Measurements from ENCODE around the gene RAB3IL1. TPM values are rescaled to one million over a fixed set of nuclear protein-coding genes. Genes with fewer than 3 reads are reported as not detected.

RAB3IL1 gene
- total and polyA plus RNA-seq, 2 donors (not counting 1 experiment from before 2014, with no cell fraction given): 9.6 to 13.4 TPM

GRCh38 chr11:61864814-61865775 lies 52.3 kb downstream of the RAB3IL1 start:
- TF ChIP-seq EZH2 (IDR thresholded peaks at IDR 0.05; ENCODE audit: low read length, missing control alignments): no peak
- TF ChIP-seq CTCF (conservative IDR thresholded peaks at IDR 0.05 in 1 of 2, IDR thresholded peaks at IDR 0.05 in 1 of 2; ENCODE audit: low read depth in 1 of 2, low read length in 2 of 2): no peak
- Histone ChIP-seq H3K9me3 (ENCODE audit: control insufficient read depth, insufficient read depth, low read depth, low read length) (no peaks in the 10 kb centered on the region), H3K79me2 (ENCODE audit: control insufficient read depth, insufficient read depth, low read length) (no peaks in the 10 kb centered on the region), H2AFZ (ENCODE audit: low read length) (no peak overlapping the region), H3K4me1 (ENCODE audit: control insufficient read depth, extremely low read depth, insufficient read depth, low read length) (no peaks in the 10 kb centered on the region), H3K36me3 (ENCODE audit: control insufficient read depth, insufficient read depth, low read length) (peaks cover 33% of the 10 kb centered on the region), H3K4me2 (ENCODE audit: extremely low read depth, insufficient read depth, low read length) (no peak overlapping the region), H4K20me1 (ENCODE audit: control insufficient read depth, extremely low read depth, insufficient read depth, low read length) (no peaks in the 10 kb centered on the region), H3K4me3 (replicated peaks in 1 of 4; ENCODE audit: control extremely low read depth in 1 of 4, insufficient read depth in 1 of 4, low read depth in 3 of 4, low read length in 4 of 4) (no peak overlapping the region), H3K9ac (ENCODE audit: insufficient read depth, low read length) (no peak overlapping the region), H3K27ac (ENCODE audit: insufficient read depth, low read length) (no peak overlapping the region), H3K27me3 (ENCODE audit: control insufficient read depth, insufficient read depth, low read length) (no peaks in the 10 kb centered on the region)
- DNase-seq (ENCODE audit: low read depth in 2 of 2): no peak

- H3K27ac ChIP-seq (ENCODE audit: insufficient read depth, low read length): no peak overlapping the region
These were observed 53.8 kb downstream of the RAB3IL1 start for GRCh38 chr11:61863548-61864081.

More at GRCh38 chr11:61863548-61864081, 53.8 kb downstream of the RAB3IL1 start:
- Histone ChIP-seq H4K20me1 (ENCODE audit: control insufficient read depth, extremely low read depth, insufficient read depth, low read length) (no peaks in the 10 kb centered on the region), H3K4me3 (replicated peaks in 1 of 4; ENCODE audit: control extremely low read depth in 1 of 4, insufficient read depth in 1 of 4, low read depth in 3 of 4, low read length in 4 of 4) (no peak overlapping the region), H3K27me3 (ENCODE audit: control insufficient read depth, insufficient read depth, low read length) (no peaks in the 10 kb centered on the region), H3K9me3 (ENCODE audit: control insufficient read depth, insufficient read depth, low read depth, low read length) (no peaks in the 10 kb centered on the region), H3K36me3 (ENCODE audit: control insufficient read depth, insufficient read depth, low read length) (peaks cover 38% of the 10 kb centered on the region), H2AFZ (ENCODE audit: low read length) (no peak overlapping the region), H3K4me2 (ENCODE audit: extremely low read depth, insufficient read depth, low read length) (no peak overlapping the region), H3K79me2 (ENCODE audit: control insufficient read depth, insufficient read depth, low read length) (no peaks in the 10 kb centered on the region), H3K9ac (ENCODE audit: insufficient read depth, low read length) (no peak overlapping the region), H3K4me1 (ENCODE audit: control insufficient read depth, extremely low read depth, insufficient read depth, low read length) (no peaks in the 10 kb centered on the region)
- TF ChIP-seq EZH2 (IDR thresholded peaks at IDR 0.05; ENCODE audit: low read length, missing control alignments): no peak
- no peak for TF ChIP-seq CTCF (conservative IDR thresholded peaks at IDR 0.05 in 1 of 2, IDR thresholded peaks at IDR 0.05 in 1 of 2; ENCODE audit: low read depth in 1 of 2, low read length in 2 of 2)
- DNase-seq (ENCODE audit: low read depth in 2 of 2): no peak
